H9 (cell line): ENCODE measurements around the gene AKAP9. TPM values are rescaled to one million over a fixed set of nuclear protein-coding genes. Genes with fewer than 3 reads are reported as not detected.

Experiments used
- DNase-seq: peaks from one replicate; pipeline ENCODE4 v3.0.0-alpha.2; 2017
- H2AFZ ChIP-seq: one replicate; pipeline ENCODE4 v1.6.1; 2013; ENCODE audit warnings: mild to moderate bottlenecking, low read length, control low read depth, moderate library complexity
- H2AK5ac ChIP-seq: 2 replicates; pipeline ENCODE4 v1.6.1; 2013; ENCODE audit warnings: low read length, control low read depth, mixed read lengths; ENCODE audit not compliant: insufficient read length
- H2BK120ac ChIP-seq: one replicate; pipeline ENCODE4 v1.6.1; 2013; ENCODE audit warnings: low read depth, mild to moderate bottlenecking, low read length, control low read depth, inconsistent platforms; ENCODE audit not compliant: poor library complexity, severe bottlenecking
- H2BK12ac ChIP-seq: 2 replicates; pipeline ENCODE4 v1.6.1; 2013; ENCODE audit warnings: low read length, control low read depth, mixed read lengths, low read depth; ENCODE audit not compliant: insufficient read length
- H2BK15ac ChIP-seq: 2 replicates; pipeline ENCODE4 v1.6.1; 2013; ENCODE audit warnings: low read depth, low read length, control low read depth
- H2BK20ac ChIP-seq: one replicate; pipeline ENCODE4 v1.6.1; 2013; ENCODE audit warnings: low read depth, mild to moderate bottlenecking, low read length, control low read depth, inconsistent platforms; ENCODE audit not compliant: poor library complexity, severe bottlenecking
- H2BK5ac ChIP-seq: 2 replicates; pipeline ENCODE4 v1.6.1; 2013; ENCODE audit warnings: low read length, control low read depth, mixed read lengths; ENCODE audit not compliant: insufficient read length
- H3K14ac ChIP-seq: 2 replicates; pipeline ENCODE4 v1.6.1; 2013; ENCODE audit warnings: low read length, control low read depth; ENCODE audit not compliant: insufficient read depth
- H3K18ac ChIP-seq: 2 replicates; pipeline ENCODE4 v1.6.1; 2013; ENCODE audit warnings: low read depth, mild to moderate bottlenecking, mixed read lengths, low read length, control low read depth; ENCODE audit not compliant: insufficient read length
- H3K23ac ChIP-seq: 2 replicates; pipeline ENCODE4 v1.6.1; 2013; ENCODE audit warnings: low read length, control low read depth, mixed read lengths, low read depth; ENCODE audit not compliant: insufficient read length
- H3K23me2 ChIP-seq: 2 replicates; pipeline ENCODE4 v1.6.1; 2013; ENCODE audit warnings: low read depth, mild to moderate bottlenecking, mixed read lengths, low read length, control low read depth; ENCODE audit not compliant: insufficient read length, poor library complexity, severe bottlenecking
- H3K27ac ChIP-seq: 2 replicates; pipeline ENCODE4 v1.5.1; 2013; ENCODE audit warnings: low read length, control low read depth, mixed read lengths, low read depth; ENCODE audit not compliant: insufficient read length
- H3K27me3 ChIP-seq: 2 replicates; pipeline ENCODE4 v1.6.1; 2013; ENCODE audit warnings: low read length, control low read depth, inconsistent platforms; ENCODE audit not compliant: insufficient read depth
- H3K4ac ChIP-seq: 2 replicates; pipeline ENCODE4 v1.6.1; 2013; ENCODE audit warnings: low read depth, mild to moderate bottlenecking, control low read depth, inconsistent platforms, low read length, moderate library complexity
- H3K4me1 ChIP-seq: 2 replicates; pipeline ENCODE4 v1.6.1; 2013; ENCODE audit warnings: low read length, control low read depth, inconsistent platforms; ENCODE audit not compliant: insufficient read depth
- H3K4me2 ChIP-seq: 2 replicates; pipeline ENCODE4 v1.6.1; 2013; ENCODE audit warnings: low read length, control low read depth, mixed read lengths; ENCODE audit not compliant: insufficient read length, insufficient read depth
- H3K56ac ChIP-seq: 2 replicates; pipeline ENCODE4 v1.6.1; 2013; ENCODE audit warnings: low read depth, mild to moderate bottlenecking, mixed read lengths, low read length, control low read depth; ENCODE audit not compliant: insufficient read length
- H3K79me1 ChIP-seq: 2 replicates; pipeline ENCODE4 v1.6.1; 2013; ENCODE audit warnings: low read depth, mild to moderate bottlenecking, moderate library complexity, low read length, control low read depth, inconsistent platforms; ENCODE audit not compliant: insufficient read depth, poor library complexity, severe bottlenecking
- H3K79me2 ChIP-seq: 2 replicates; pipeline ENCODE4 v1.6.1; 2013; ENCODE audit warnings: low read length, control low read depth, inconsistent platforms; ENCODE audit not compliant: insufficient read depth
- H3K9ac ChIP-seq: 2 replicates; pipeline ENCODE4 v1.6.1; 2013; ENCODE audit warnings: low read length, control low read depth, mixed read lengths; ENCODE audit not compliant: insufficient read length; ENCODE audit errors: extremely low read depth
- H3K9me3 ChIP-seq: one replicate; pipeline ENCODE4 v1.6.1; 2013; ENCODE audit warnings: low read depth, low read length, inconsistent platforms; ENCODE audit not compliant: control insufficient read depth
- H3T11ph ChIP-seq: one replicate; pipeline ENCODE4 v1.6.1; 2013; ENCODE audit warnings: mild to moderate bottlenecking, low read length, control low read depth, inconsistent platforms
- H4K20me1 ChIP-seq: one replicate; pipeline ENCODE4 v1.6.1; 2013; ENCODE audit not compliant: control insufficient read depth, insufficient read length, insufficient read depth
- H4K5ac ChIP-seq: 2 replicates; pipeline ENCODE4 v1.6.1; 2013; ENCODE audit warnings: low read depth, mild to moderate bottlenecking, mixed read lengths, low read length, control low read depth; ENCODE audit not compliant: insufficient read length
- H4K8ac ChIP-seq: replicated peaks from 2 replicates; pipeline ENCODE4 v1.6.1; 2013; ENCODE audit warnings: low read length, control low read depth, mixed read lengths, low read depth; ENCODE audit not compliant: insufficient read length
- H4K91ac ChIP-seq: 2 replicates; pipeline ENCODE4 v1.6.1; 2013; ENCODE audit warnings: low read depth, mild to moderate bottlenecking, moderate library complexity, mixed read lengths, low read length, control low read depth; ENCODE audit not compliant: insufficient read length
- H3K27ac Mint-ChIP-seq, 3 experiments: 2 replicates in 2 of 3; 3 replicates in 1 of 3; pipeline ENCODE4 v1.8.0; 2020 to 2021; ENCODE audit warnings: mixed read lengths in 3 of 3, mild to moderate bottlenecking in 1 of 3, moderate library complexity in 1 of 3
- H3K27me3 Mint-ChIP-seq: 2 replicates; pipeline ENCODE4 v1.8.0; 2021; ENCODE audit warnings: low read depth, mild to moderate bottlenecking, moderate library complexity, mixed read lengths
- H3K36me3 Mint-ChIP-seq, 3 experiments: 2 replicates in 2 of 3; 3 replicates in 1 of 3; pipeline ENCODE4 v1.8.0; 2020 to 2021; ENCODE audit warnings: low read depth in 3 of 3, mixed read lengths in 3 of 3; ENCODE audit not compliant: insufficient read depth in 1 of 3
- H3K4me1 Mint-ChIP-seq, 2 experiments: 2 replicates each; pipeline ENCODE4 v1.8.0; 2020; ENCODE audit warnings: mixed read lengths in 2 of 2
- H3K4me3 Mint-ChIP-seq, 2 experiments: 2 replicates in 1 of 2; 3 replicates in 1 of 2; pipeline ENCODE4 v1.8.0; 2020 to 2021; ENCODE audit warnings: mild to moderate bottlenecking in 2 of 2, mixed read lengths in 2 of 2, moderate library complexity in 1 of 2
- H3K9me3 Mint-ChIP-seq, 2 experiments: 2 replicates in 1 of 2; 3 replicates in 1 of 2; pipeline ENCODE4 v1.8.0; 2020; ENCODE audit warnings: mild to moderate bottlenecking in 2 of 2, mixed read lengths in 2 of 2, moderate library complexity in 1 of 2
- WGBS: extraction: QIAGEN DNeasy Blood & Tissue Kit; methylation state at CpG from one replicate; pipeline ENCODE4 v1.1.7; 2013; ENCODE audit warnings: missing lambda C conversion rate, low lambda C conversion rate, mixed read lengths; ENCODE audit not compliant: insufficient read length; ENCODE audit errors: extremely low coverage; 5-methylcytosine and 5-hydroxymethylcytosine counted together
- total RNA-seq: library from RNA; stranded (reverse); gene quantifications from 2 replicates; pipeline ENCODE4 v1.2.1, GENCODE V29; 2021
- TF ChIP-seq, protein P1 (sequence below): fragments of 200-600 bp; sonication (generic); conservative IDR thresholded peaks from 3 replicates; pipeline ENCODE4 v1.8.0; 2021; ENCODE audit warnings: antibody characterized with exemption, mild to moderate bottlenecking

Gene AKAP9
- total RNA-seq, 1 experiment from 2014 or later = 22.4 TPM

GRCh38 chr7:92039900-92040299 lies 99.2 kb downstream of the AKAP9 start:
- H4K5ac ChIP-seq = no peak overlapping the region
- no CpG with 5 or more reads among the region's 1 CpG for WGBS

More at GRCh38 chr7:92039900-92040299, 99.2 kb downstream of the AKAP9 start:
- Histone ChIP-seq H3K27ac (no peak overlapping the region), H2BK12ac (no peak overlapping the region), H3K4me2 (no peak overlapping the region), H2AK5ac (no peak overlapping the region), H3K9ac (no peak overlapping the region), H3K4me1 (no peaks in the 10 kb centered on the region), H4K91ac (no peak overlapping the region), H2BK20ac (no peak overlapping the region), H3K23me2 (no peaks in the 10 kb centered on the region), H4K20me1 (no peaks in the 10 kb centered on the region), H3K79me2 (no peaks in the 10 kb centered on the region), H3K79me1 (no peaks in the 10 kb centered on the region), H3K23ac (no peak overlapping the region), H2AFZ (no peak overlapping the region), H3K56ac (no peak overlapping the region), H2BK120ac (no peak overlapping the region), H3K14ac (no peak overlapping the region), H3T11ph (no peak overlapping the region), H3K4ac (no peak overlapping the region), H2BK15ac (no peak overlapping the region), H3K27me3 (no peaks in the 10 kb centered on the region), H4K8ac (no peak overlapping the region), H2BK5ac (no peak overlapping the region), H3K18ac (no peak overlapping the region), H3K9me3 (no peaks in the 10 kb centered on the region)
- no peaks in the 10 kb centered on the region for H3K9me3 Mint-ChIP-seq
- TF ChIP-seq, protein P1, sequence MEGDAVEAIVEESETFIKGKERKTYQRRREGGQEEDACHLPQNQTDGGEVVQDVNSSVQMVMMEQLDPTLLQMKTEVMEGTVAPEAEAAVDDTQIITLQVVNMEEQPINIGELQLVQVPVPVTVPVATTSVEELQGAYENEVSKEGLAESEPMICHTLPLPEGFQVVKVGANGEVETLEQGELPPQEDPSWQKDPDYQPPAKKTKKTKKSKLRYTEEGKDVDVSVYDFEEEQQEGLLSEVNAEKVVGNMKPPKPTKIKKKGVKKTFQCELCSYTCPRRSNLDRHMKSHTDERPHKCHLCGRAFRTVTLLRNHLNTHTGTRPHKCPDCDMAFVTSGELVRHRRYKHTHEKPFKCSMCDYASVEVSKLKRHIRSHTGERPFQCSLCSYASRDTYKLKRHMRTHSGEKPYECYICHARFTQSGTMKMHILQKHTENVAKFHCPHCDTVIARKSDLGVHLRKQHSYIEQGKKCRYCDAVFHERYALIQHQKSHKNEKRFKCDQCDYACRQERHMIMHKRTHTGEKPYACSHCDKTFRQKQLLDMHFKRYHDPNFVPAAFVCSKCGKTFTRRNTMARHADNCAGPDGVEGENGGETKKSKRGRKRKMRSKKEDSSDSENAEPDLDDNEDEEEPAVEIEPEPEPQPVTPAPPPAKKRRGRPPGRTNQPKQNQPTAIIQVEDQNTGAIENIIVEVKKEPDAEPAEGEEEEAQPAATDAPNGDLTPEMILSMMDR = no peak
- H3K36me3 Mint-ChIP-seq = peaks cover 3 to 24% (median 21%) of the 10 kb centered on the region in 3 experiments; a peak in 6 of 7 replicates
- H3K27ac Mint-ChIP-seq = no peak overlapping the region
- peaks cover 0 to 12% of the 10 kb centered on the region in 2 experiments; a peak in 3 of 4 replicates for H3K4me1 Mint-ChIP-seq
- no peaks in the 10 kb centered on the region for H3K27me3 Mint-ChIP-seq
- H3K4me3 Mint-ChIP-seq = no peak overlapping the region
- no peak for DNase-seq
